IPS DF 4.7 (cell line): ENCODE measurements around the gene ZFYVE28.

Experiments
- DNase-seq: peaks from one replicate; pipeline ENCODE4 v3.0.0-alpha.2; 2013; ENCODE audit warnings: low spot score; ENCODE audit errors: extremely low read depth

Gene ZFYVE28

DNA sequence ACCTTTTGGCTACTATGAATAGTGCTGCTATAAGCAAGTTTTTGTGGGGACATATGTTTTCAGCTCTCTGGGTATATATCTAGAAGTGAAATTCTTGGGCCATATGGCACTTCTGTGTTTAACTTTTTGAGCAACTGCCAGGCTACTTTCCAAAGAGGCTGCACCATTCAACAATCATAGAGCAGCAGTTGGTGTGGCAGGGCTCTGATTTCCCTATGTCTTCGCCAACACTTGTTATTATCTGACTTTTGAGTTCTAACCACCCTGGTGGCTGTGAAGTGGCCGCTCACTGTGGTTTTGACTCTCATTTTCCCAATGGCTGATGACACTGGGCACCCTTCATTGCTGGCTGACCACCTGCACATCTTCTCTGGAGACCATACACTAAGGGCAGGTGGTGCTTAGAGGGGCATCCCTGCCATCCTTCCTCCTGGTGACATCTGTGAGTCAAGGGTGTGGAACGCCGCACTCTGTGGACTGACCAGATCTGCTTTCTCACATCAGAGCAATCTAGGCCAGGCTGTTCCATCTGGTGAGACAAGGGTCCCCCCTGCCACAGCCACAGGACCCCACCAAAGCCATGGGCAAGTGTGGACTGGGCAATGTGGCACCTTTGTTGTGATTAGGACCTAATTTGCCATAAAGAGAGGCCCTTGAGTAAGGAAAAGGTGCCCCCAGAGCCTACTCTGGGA lies 49.6 kb downstream of the ZFYVE28 start:
- no peak for DNase-seq

DNA sequence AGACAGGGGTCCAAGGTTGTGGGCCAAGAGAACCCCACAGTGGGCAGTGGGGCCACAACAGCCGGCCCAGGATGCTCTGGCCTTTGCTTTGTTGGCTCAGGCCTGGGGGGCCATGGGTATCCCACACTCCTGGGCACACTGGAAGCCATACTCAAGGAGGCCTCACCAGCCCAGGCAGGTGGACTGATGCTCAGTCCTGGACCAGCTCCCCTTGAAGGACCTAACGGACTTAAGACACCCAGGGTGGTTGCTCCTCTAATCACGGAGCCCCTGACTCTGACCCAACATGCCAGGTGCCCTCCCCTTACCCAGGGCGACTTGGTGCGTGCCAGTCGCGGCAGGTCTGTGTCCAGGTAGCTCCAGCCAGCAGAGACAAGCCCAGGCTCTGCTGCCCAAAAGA lies 50.8 kb downstream of the ZFYVE28 start:
- DNase-seq: no peak

DNA sequence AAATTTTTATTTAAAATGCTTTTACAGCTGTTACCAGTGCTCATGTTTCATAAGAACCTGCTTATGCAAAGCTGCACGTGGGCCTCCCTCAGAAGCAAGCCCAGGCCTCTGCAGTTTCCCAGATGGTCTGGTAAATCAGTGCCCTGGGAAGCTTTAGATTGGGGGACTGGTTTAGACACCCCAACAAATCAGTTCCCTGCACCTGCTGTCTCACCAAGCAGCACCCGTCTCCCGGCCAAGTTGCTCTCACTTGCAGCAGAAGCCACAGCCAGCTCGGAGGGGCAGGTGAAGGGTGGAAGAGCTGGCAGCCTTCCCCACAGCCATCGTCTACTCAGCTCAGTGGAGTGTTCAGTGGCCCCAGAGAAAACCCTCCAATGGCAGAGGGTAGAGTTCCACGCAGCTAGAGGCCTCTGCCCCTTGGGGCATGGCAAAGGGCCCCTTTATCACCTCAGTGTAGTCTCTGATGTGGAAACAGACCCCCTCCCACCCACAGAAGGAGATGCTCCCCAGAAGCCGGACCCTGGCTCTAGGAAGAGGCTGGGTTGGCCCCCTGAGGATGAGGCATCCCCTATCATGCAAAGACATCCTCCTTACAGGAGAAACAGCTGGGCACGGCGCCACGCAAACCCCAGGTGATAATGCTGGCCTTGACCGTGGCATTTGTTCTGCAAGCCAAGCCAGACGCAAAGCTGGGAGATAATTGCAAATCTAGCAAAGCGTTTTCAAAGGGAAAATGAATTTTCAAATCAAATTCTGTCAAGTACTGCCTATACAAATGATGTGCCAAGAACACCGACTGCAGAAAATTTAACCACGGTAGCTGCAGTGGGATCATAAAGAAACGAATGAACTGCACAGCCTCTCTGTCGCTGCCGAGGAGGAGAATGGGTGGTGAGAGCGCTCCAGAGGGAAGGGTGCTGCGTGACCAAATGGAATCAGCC lies 51.9 kb downstream of the ZFYVE28 start:
- DNase-seq: no peak

DNA sequence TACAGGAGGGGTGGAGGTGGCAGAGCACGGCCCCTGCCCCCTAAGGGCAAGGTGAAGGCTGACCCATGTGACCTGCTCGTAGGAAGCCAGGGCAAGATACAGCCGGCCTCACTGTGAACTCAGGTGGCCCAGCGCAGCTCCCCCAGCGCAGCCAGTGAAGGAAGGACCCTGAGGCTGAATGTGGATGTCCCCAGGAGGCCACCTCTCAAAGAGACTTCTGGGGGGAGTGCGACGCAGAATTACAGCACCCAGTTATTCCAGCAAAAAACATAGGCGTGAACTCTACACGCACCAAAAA lies 52.6 kb downstream of the ZFYVE28 start:
- no peak for DNase-seq

DNA sequence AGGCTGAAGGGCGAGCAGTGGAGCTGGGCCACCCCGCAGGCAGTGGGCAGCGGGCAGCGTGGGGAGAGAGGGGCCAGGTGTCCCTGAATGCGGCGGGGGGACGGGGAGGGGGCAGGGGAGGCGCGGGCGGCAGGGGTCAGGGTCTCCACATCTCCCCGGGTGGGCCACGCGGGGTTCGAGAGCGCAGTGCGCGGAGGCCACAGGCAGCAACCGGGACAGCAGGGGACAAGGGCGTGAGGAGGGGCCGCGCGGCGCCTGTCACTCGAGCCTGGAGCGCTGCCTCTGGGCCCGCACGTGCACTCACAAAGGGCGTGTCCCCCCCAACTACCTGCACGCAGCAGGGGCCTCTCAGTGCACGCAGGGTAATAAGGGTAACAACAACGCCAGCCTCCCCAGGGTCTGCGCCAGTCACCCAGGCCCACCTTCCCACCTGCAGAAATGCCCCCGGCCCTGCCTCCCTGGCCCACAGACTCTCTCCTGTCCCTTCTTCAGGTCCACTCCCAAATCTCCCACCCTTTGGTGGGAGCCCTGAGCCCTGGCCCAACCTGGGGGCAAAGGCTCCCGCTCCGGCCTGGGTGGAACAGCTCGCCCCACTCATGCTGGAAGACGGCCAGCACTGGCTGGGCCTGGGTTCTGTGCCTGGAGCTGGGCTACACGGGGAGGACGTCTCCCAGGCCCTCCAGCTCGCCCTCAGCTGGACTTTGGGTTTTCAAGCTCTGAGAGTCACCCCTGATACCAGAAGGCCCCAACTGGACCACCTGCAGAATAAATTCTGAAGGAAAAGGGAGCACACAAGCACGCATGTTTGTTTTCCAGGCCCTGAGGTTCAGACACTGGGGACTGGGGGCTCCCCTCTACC lies 53.2 kb downstream of the ZFYVE28 start:
- no peak for DNase-seq

DNA sequence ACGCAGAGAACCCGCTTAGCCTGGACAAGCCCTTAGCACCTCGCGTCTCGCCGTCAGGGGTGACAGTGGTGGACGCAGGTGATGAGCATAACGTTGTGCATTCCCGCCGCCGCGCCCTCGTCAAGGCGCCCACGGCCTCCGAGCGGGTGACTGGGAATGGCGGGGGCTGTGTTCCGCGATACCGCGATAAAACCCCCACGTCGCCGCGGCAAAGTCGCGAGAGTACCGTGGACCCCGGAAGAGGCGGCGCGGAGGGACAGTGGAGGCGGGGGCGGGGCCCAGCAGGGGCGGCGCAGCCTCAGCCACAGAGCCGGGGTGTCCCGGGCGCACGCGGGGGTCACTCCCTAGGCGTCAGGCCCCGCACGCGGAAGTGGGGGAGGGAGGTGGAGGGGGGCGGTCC lies 53.8 kb downstream of the ZFYVE28 start:
- no peak for DNase-seq

DNA sequence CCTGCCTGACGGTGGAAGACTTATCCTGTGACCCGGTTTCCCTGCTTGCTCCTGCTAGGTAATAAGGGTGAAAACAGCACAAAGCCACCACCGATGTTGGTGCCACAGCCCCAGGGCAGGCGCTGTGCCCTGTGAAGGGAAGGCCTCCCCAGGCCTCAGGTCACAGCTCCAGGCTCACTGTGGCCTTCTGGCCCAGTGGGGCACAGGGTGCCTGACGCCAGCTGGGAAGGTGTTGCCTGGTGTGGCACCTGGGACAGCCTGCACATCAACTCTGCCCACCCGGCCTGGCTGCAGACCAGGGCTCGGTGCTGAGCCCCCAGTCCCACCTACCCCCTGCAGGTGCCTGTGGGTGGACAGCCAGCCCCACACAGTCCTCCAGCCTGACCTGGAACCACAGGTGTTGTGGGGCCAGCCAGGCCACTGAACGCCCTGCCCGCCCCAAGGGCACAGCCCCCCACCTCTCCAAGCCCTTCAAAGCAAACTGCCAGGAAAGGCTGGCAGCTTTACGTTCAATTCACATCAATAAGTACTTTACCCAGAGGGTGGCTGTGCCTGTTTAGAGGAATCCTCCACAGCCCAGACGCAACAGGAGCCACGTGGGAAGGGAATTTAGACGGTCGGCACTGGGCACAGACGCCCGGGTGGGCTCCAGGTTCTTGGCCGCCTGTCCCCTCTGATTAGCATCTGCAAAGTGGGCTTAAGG lies 54.3 kb downstream of the ZFYVE28 start:
- DNase-seq: no peak

DNA sequence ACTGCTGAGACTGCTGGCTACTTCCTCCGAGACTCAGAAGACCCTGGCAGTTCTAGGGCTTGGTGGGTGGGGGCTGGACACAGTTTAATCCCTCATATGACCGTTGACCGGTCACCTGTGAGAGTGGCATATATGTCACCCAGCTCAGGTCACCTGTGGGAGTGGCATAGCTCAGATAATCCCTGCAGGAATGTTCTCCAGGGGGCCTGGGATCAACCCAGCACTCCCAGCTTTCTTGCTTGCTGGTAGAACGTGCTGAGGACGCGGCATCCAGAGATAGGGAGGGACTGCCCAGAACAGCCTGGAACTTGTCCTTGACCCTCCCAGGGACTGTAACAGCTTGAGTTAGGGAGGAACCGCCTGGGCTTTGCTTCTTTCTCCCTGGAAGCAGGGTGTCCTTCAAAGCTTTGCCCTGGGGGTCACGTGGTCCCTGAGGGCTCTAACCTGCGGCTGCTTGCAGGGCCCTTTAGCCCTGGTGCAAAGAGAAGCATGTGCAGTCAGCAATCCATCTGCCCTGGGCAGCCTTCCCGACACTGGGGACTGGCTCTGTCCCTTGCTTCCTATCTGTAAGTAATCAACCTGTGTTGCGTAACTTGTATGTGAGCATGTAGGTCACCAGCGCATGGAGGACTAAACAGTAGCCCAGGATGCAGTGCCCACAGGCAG lies 55.3 kb downstream of the ZFYVE28 start:
- no peak for DNase-seq

DNA sequence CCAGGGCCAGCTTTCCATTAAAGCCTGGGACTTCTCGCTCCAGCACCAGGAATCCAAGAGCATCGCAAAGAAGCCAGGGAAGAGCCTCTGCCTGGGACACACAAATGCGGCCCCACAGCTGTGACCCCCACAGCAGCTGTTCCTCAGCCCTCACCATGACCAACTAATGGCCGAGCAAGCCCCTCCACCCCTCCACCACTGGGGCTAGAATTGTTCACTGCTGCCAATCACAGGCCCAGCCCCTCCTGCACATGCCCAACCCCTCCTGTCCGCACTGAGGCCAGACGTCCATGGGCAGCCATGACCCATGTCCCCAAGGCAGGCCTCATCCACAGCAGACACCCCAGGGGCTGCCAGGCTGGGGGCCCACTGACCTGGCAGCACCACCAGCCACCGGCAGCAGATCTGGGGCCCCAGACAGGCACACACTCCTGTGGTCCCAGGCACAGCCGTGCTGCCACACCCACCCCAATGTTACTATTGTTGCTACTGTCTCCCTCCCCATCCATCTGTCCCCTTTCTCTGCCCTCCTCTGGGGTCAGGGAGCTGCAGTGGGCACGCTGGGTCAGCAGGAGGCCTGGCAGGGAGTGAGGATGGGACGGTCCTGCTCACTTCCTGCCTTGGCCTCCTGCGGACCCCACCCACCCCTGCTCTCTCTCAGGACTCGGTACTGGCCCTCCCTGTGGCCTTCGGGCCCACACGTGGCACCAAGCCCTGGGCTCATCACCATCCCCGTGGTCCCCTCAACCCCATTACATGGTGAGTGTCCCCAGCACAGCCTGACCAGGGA lies 56.0 kb downstream of the ZFYVE28 start:
- no peak for DNase-seq

DNA sequence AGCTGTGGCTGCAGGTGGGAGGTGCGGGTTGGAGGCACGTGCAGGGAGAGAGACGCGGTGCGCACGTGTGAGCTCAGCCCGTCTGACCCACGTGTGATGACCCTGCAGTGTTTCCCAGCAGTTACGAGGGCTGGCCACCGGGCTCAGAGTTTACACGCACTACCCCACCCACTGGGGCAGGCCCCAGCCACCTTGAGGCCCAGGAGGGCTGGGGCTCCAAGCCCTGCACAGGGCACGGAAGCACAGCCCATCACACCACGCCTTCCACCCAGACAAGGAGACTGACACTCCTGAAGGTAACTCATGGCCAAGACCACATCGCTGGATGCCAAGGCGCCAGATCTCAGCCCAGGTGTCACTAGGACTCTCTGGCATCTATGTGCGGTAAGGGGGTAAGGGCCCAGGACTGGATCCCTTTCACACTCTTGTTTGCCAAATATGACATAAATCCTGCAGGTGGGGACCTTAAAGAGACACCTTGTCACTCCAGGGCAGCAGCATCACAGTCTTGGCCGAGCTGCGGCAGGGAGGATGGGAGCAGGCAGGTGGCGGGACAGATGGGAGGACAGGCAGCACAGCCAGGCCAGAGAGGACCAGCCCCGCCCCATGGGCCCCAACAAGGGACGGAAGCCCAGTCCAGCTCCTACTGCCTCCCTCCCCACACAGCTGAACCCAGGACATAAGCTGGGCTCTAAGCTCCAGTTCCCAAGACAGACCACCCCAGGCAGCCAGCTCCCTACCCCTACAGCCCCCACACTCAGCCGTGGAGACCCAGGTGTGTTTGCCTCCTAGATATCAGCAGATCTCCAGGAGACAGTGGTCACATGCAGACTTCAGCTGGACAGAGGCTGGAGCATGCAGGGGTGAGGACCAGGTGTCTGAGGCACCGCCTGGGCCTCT lies 56.8 kb downstream of the ZFYVE28 start:
- no peak for DNase-seq

DNA sequence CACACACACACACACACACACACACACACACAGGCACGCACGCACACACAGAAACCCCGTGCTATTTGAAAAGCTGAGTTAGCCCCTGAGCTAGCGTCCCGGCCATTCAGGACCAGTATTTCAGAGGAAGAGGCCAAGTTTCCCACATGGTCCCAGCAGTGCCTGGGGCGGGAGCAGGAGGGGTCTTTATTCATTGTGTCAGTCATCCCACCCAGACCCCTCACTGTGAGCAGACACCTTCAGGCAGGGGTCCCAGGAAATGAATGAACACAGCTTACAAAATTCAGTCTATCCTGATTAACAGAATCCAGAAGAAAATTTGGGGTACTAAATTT lies 58.1 kb downstream of the ZFYVE28 start:
- no peak for DNase-seq

DNA sequence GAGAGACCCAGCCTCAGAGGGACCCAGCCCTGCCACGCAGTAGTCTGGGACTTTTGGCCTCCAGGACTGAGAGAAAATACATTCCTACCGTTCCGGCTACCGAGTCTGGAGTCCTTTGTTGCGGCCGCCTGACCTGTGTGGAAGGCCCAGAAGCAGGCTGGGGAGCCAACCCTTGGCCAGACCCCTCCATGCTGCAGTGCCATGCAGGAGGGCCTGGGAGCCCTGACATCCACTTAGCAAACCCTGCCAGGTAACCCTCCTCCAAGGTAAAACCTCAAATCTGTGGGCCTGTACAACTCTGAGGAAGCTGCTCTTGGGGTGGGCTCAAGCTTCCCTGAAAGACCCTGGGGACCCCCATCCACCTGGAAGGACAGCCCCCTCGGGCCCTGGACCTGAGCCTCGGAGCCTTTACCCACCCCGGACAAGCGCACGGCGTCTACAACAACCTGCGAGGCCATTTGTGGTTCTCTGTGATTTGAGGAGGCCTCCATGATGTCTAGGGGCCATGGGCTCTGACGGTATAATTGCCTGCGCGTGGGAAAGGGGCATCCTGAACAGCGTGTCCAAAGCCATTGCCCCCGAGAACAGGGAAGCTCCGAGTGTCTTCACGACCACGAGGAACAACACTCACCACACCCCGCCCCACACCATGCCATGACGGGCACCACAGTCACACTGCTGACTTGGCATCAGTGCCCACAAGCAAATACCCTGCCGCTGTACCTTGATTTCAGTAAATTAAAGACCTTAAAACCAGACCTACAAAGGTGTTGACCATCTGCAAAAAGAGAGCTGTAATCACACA lies 58.7 kb downstream of the ZFYVE28 start:
- DNase-seq: no peak

DNA sequence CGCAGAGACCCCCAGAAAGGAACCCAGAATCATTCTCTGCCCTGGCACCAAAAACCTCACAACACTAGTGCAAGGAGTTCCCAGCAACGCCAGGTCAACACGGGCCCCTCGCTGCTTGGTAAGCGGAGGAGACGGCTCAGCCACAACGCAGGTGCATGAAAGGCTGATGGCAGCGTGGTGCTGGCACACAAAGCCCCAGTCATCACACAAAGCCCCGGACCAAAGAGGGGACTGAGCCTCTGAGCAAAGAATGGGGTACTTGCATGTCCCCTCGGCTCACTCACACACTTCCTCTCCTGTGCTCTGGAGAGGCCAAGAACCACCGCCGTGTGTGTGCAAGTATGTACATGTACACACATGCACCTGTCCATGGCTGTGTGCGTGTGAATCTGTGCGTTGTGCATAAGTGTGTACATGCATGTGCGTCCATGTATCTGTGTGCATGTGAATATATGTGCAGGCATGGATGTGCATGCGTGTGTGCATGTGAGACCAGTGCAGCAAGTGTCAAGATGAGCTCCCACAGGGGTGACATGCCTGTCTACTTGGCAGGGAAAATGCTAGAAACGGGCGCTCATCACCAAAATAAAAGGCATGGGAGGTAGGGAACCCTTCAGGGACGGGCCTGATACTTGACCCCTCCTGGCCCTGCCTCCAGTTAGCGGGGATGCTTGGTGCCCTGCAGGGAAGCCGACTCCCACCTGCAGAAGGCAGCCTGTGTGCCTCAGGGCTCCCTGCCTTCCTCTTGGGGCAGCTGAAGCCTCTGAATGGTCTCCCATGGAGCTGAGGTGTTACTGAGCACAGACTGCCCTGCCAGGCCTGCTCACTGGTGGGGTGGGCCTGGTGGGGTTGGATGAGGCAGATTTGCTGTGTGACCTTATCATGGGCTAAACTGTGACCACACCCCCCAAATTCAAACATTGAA lies 60.4 kb downstream of the ZFYVE28 start:
- DNase-seq: no peak

DNA sequence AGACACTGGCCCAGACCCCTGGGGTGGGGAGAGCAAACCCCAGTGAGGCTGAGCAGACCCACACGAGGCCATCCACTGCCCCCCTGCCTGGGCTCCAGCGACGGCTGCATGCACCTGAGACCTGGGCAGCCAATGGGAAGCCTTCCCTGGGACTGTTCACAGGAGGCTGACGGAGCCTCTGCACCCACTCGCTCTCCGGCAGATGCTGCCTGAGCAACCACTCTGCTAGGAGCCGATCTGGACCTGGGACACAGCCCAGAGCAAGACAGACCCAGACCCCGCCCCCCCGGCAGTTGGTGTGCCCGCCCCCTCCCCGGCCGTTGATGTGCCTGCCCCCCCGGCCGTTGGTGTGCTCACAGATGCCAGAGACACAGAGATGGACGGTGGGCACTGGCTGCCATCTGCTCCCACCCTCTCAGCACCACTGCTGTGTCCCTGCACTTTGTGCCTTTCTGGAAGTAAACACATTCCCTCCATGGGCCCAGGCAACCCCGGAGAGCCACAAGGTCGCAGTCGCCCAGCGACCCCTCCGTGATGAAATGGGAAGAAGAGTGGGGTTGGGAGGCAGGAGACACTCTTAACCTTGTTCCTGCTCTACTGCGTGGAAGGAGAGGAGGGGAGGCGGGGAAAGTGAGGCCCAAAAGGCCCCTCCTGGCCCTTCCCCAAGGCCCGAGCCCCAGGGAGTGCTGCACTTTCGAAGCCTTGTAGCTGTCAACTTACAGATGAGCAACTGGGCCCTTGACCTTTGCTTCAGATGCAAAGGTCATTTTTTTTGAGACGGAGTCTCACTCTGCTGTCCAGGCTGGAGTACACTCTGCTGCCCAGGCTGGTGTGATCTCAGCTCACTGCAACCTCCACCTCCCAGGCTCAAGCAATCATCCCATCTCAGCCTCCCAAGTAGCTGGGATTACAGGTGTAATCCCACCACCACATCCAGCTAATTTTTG lies 62.0 kb downstream of the ZFYVE28 start:
- no peak for DNase-seq

DNA sequence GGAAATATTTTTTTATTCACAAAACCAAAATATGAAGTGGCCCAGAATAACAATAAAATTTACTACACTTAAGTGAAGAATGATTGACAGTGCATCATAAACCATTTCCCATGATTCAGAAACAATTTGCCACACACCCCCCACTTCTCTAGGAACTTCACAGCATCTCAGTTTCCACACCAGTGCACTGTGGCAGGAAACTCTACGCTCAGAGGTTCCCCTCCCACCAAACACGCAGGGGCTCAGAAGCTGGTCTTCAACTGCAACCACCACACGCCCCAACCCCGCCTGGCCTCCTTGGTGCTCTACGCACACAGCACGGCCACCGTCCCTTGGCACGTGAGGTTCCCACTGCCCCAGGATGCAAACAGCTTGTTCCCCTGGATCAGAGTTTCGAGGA lies 63.7 kb downstream of the ZFYVE28 start:
- DNase-seq: no peak

DNA sequence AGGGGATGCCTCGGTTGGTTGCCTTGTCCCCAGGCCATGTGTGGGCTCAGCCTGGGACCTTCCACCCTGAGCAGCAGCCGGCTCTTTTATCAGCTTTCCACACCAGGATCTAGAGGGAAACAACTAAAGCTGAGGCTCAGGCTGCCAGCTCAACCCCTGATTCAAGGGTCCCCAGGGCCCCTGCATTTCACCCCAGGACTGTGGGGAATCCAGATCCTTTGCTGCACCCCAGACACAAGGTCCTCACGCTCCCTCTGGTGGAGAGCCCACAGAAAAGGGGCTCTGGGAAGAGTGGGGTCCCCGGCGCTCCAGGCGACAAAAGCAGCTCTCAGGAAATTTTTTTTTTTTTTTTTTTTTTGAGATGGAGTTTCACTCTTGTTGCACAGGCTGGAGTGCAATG lies 64.3 kb downstream of the ZFYVE28 start:
- no peak for DNase-seq
